ENCODE results near the gene ZNF428.

GRCh38 chr19:43562698-43563241 lies 56.7 kb downstream of the ZNF428 start:
- TF ChIP-seq CTCF (IDR thresholded peaks at IDR 0.05) (no peak), POLR2A (IDR thresholded peaks at IDR 0.05) (no peak)

All from right lobe of liver (tissue), 4 donors.